HG02970 (cell line): ENCODE results near the gene DMD.

Experiments used
- ATAC-seq: cut with Tn5 transposase; IDR thresholded peaks from one replicate; pipeline ENCODE4 v1.9.1; 2021; ENCODE audit warnings: mild to moderate bottlenecking, moderate library complexity, moderate number of reproducible peaks; ENCODE audit not compliant: unreplicated experiment, low FRiP score

The DMD gene

GRCh38 chrX:33053001-33053400 lies 158.3 kb downstream of the DMD start:
- ATAC-seq: no peak

GRCh38 chrX:33045882-33046281 lies 165.5 kb downstream of the DMD start:
- no peak for ATAC-seq

- ATAC-seq: no peak
These were observed 166.1 kb downstream of the DMD start for GRCh38 chrX:33045245-33045644.

DNA sequence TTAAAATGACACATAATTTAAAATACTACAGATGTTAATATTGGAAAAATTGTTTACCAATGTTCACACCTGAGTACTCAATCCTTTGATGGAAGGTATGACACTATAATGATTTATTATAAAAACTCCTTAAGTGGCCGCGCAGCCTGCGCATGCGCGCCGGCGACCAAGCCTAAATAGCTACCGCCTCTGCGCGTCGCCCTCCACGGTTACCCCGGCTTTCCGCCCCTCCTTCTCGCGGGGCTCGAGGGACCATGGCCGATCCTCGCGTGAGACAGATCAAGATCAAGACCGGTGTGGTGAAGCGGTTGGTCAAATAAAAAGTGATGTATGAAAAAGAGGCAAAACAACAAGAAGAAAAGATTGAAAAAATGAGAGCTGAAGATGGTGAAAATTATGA lies 170.2 kb downstream of the DMD start:
- ATAC-seq: no peak

- ATAC-seq: no peak
These were observed 178.6 kb downstream of the DMD start for GRCh38 chrX:33032700-33033099.

DNA sequence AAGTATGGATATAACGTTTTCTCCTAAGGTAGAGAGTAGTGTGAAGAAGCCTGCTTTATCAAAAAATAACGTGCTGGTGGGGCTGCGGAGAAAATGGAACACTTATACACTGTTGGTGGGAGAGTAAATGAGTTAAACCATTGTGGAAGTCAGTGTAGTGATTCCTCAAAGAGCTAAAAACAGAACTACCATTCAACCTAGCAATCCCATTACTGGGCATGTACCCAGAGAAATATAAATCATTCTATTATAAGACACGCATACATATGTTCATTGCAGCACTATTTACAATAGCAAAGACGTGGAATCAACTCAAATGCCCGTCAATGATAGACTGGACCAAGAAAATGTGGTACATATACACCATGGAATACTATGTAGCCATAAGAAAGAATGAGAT lies 196.4 kb downstream of the DMD start:
- no peak for ATAC-seq

GRCh38 chrX:33014086-33014485 lies 197.3 kb downstream of the DMD start:
- ATAC-seq: no peak

GRCh38 chrX:33001107-33001506 lies 210.2 kb downstream of the DMD start:
- ATAC-seq: no peak

DNA sequence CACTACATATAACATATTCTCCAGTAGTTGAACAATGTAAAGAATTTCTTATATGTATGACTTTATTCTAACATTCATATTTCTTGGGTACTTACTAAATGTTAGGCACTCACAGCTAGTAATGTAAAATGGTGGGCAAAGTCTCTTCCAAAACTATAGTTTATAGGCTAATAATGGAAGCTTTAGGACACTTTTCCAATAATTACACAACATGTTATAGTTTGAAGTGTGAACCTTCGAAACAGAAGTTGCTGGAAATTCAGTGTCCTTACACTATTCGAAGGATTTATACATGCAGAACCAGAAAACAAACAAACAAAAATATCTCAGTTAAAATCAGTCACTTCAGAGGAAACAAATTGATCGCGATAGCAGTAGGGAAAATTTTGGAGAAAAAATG lies 212.6 kb downstream of the DMD start:
- no peak for ATAC-seq

GRCh38 chrX:32995427-32995826 lies 215.9 kb downstream of the DMD start:
- ATAC-seq: no peak

- ATAC-seq: no peak
These were observed 224.2 kb downstream of the DMD start for GRCh38 chrX:32987142-32987541.

GRCh38 chrX:32985544-32985943 lies 225.8 kb downstream of the DMD start:
- no peak for ATAC-seq

DNA sequence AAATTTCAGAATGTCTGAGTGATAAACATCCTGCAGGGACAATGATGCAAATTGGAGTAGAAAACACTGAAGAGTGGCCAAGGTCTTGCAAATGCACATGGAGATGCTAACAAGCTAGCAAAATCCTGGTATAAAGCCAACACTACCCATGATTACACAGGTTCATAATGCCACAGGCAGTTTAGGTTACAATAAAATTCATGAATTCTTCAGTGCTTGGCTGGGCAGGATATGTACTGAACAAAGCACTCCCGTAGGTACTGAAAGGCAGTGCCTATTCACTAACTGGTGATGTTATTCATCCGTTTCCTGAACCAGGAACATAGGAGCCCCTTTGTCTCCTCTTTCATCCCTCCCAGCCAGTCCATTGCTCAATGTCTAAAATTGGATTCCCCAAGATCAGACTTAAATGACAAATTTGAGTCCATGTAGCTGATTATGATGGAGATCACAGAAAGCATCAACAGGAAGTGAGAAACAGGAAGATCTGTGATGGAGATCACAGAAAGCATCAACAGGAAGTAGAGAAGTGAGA lies 244.5 kb downstream of the DMD start:
- no peak for ATAC-seq

DNA sequence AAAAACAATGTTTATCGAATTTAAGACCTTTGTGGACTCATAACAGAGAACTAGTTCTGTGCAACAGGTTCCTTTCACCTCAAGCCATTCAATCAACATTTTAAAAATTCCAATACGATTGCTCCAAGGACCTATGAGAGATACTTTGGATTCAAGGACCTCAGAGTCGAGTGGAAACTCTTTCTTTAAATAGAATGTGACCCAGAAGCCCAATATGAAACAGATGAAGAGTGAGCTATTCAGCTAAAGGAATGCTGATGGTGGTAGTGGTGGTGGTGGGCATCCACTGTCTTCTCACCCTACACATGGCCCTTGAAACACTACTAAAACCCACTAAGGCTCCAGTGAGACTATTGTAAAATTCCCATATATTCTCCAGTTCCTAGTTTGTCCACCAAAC lies 257.2 kb downstream of the DMD start:
- ATAC-seq: no peak

- ATAC-seq: no peak
These were observed 263.2 kb downstream of the DMD start for GRCh38 chrX:32948130-32948529.

- ATAC-seq: no peak
These were observed 274.3 kb downstream of the DMD start for GRCh38 chrX:32937043-32937442.

- no peak for ATAC-seq
These were observed 277.8 kb downstream of the DMD start for GRCh38 chrX:32933548-32933947.

GRCh38 chrX:32929040-32929439 lies 282.3 kb downstream of the DMD start:
- ATAC-seq: no peak

- no peak for ATAC-seq
These were observed 315.3 kb downstream of the DMD start for GRCh38 chrX:32896088-32896487.

GRCh38 chrX:32894679-32895078 lies 316.7 kb downstream of the DMD start:
- no peak for ATAC-seq

- no peak for ATAC-seq
These were observed 317.6 kb downstream of the DMD start for GRCh38 chrX:32893751-32894150.

DNA sequence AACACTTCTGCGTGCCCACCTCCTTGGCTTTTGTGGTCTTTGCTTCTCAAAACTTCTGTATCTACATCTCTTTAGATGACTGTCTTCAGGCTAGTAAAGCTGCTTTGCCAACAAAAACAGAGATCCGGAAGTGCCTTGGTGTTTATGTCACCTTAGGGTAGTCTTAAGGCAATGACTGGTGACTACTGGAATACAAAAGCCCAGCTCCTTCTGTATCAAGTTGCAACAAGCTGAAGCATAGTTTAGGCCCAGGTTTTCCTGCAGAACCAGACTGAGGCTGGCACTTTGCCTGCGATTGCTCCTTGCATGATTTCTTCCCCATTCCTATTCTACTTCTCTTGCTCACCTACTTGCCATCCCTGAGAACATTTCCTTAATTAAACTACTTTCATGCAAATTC lies 333.8 kb downstream of the DMD start:
- ATAC-seq: no peak

DNA sequence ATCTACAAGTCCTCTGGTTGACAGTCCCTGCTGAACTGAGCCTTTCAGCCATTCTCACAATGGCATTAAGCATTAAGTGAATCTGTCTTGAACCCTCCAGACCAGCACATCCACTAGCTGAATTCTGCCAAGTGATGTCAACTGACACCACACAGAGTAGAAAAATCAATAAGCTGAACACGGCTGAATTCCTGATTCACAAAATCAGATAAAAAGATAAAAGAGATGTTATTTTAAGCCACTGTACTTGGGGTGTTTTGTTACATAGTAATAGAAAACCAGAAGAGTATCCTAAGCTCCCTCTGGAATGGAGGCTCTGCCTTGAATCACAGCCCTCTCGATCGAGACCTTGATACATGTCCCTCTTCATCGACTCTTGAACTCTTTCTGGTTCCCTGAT lies 336.5 kb downstream of the DMD start:
- ATAC-seq: no peak
